ENCODE data around the gene ATP8B1.

DNA sequence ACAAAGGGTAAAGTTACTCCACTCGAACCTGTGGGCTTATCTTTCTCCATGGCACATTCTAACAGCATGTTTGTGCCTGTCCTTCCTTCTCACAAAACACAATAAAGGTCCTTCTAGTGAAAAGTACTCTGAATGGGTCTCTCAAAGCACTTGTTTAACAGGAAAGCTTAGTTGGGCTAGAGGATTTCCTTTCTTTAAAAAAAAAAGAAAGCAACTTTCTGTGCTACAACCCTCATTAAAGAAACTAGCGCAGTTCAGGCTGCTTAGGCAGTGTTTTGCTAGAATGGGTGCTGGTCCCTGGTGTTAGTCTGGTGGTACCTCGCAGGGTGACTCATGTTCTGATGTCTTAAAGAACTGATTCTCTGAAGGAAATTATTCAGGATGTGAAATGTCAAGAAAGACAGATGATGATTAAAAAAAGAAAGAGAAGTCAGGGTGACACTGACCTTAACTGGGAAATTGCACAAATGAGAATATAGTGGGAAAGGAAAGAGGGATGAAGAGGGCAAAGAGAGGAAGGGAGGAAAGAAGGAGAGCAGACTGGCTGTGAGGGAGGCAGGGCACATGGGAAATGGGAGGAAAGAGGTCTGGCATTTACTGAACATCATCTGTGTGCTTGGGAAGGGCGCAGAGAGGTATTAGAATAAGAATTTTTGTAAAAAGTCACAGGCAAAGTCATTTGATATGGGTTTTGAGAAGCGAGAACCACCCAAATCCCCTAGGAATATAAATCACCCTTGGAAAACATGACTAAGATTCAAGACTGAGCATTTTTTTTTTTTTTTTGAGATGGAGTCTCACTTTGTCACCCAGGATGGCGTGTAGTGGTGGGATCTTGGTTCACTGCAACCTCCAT lies 74.9 kb downstream of the ATP8B1 start:
- TF ChIP-seq EZH2 (IDR thresholded peaks at IDR 0.05; ENCODE audit: insufficient read depth, poor library complexity, severe bottlenecking) (no peak), EZH2phosphoT487 (IDR thresholded peaks at IDR 0.05; ENCODE audit: insufficient read depth, low read depth) (no peak)

Data from GM23248 (cell line).